Memory B cell (primary cell): ENCODE measurements around the gene COQ7.

Experiments used
- ATAC-seq: fragments of 150-1000 bp; cut with Tn5 transposase; 2 replicates; pipeline ENCODE4 v1.10.0; 2021; ENCODE audit warnings: low read depth, mild to moderate bottlenecking, moderate library complexity
- DNase-seq, 2 donors: peaks; one replicate each; pipeline ENCODE4 v3.0.0; 2022; ENCODE audit warnings: low spot score in 2 of 2
- H3K27ac Mint-ChIP-seq: one replicate; pipeline ENCODE4 v1.8.0; 2022; ENCODE audit warnings: mild to moderate bottlenecking, moderate library complexity, mixed read lengths
- H3K27me3 Mint-ChIP-seq: one replicate; pipeline ENCODE4 v1.8.0; 2022; ENCODE audit warnings: mixed read lengths
- H3K36me3 Mint-ChIP-seq: one replicate; pipeline ENCODE4 v1.8.0; 2022; ENCODE audit warnings: mild to moderate bottlenecking, mixed read lengths
- H3K4me1 Mint-ChIP-seq: one replicate; pipeline ENCODE4 v1.8.0; 2022; ENCODE audit warnings: mixed read lengths
- H3K4me3 Mint-ChIP-seq: one replicate; pipeline ENCODE4 v1.8.0; 2022; ENCODE audit warnings: mild to moderate bottlenecking, moderate library complexity, mixed read lengths
- H3K9me3 Mint-ChIP-seq: one replicate; pipeline ENCODE4 v1.8.0; 2022; ENCODE audit warnings: mixed read lengths

COQ7 gene

DNA sequence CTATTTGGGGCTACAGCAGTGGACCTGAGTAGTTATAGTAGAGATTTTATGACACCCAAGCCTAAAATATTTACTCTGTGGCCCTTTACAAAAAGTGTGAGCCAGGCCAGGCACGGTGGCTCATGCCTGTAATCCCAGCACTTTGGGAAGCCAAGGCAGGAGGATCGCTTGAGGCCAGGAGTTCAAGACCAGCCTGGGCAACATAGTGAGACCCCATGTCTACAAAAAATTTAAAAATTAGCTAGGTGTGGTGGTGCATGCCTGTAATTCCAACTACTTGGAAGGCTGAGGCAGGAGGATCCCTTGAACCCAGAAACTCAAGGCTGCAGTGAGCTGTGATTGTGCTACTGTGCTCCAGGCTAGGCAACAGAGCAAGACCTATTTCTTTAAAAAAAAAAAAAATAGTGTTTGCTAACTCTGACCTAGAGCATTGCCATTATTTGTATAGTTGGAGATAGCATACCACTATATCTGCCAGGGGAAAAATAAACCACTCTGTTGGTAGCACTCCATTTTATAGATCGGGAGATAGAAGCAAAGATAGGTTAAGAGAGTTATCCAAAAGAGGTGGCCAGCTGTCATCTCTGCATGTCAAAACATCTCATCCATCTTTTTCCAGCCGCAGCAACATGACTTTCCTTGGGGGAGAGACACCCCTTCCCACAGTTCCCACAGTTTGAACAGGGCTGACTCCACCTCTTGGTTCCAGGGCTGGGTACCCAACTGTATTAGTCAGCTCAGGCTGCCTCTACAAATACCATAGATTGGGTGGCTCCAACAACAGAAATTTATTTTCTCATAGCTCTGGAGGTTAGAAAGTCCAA lies 43.3 kb downstream of the COQ7 start:
- no peak for ATAC-seq
- Mint-ChIP-seq H3K27me3 (peaks cover 2% of the 10 kb centered on the region), H3K4me1 (peaks cover 7% of the 10 kb centered on the region), H3K9me3 (no peaks in the 10 kb centered on the region), H3K36me3 (no peaks in the 10 kb centered on the region), H3K27ac (no peak overlapping the region), H3K4me3 (no peak overlapping the region)
- no peak for DNase-seq

DNA sequence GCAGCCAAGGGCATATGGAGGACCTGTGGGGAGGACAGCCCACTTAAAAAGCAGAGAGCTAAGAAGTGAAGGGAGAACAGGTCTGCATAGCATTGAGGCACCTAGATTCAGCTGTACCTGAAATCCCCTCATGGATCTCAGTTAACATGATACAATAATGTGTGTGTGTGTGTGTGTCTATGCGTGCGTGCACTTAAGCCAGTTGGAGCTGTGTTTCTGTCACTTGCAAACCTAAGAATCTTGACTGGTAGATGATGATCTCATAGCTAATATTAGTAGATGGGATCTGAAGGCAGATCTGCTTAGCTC lies 44.6 kb downstream of the COQ7 start:
- Mint-ChIP-seq H3K4me3 (peak overlapping the region; percentile 14), H3K27ac (no peak overlapping the region), H3K27me3 (peaks cover 2% of the 10 kb centered on the region), H3K4me1 (peaks cover 10% of the 10 kb centered on the region), H3K9me3 (no peaks in the 10 kb centered on the region), H3K36me3 (no peaks in the 10 kb centered on the region)
- ATAC-seq (no peak), DNase-seq (no peak)

DNA sequence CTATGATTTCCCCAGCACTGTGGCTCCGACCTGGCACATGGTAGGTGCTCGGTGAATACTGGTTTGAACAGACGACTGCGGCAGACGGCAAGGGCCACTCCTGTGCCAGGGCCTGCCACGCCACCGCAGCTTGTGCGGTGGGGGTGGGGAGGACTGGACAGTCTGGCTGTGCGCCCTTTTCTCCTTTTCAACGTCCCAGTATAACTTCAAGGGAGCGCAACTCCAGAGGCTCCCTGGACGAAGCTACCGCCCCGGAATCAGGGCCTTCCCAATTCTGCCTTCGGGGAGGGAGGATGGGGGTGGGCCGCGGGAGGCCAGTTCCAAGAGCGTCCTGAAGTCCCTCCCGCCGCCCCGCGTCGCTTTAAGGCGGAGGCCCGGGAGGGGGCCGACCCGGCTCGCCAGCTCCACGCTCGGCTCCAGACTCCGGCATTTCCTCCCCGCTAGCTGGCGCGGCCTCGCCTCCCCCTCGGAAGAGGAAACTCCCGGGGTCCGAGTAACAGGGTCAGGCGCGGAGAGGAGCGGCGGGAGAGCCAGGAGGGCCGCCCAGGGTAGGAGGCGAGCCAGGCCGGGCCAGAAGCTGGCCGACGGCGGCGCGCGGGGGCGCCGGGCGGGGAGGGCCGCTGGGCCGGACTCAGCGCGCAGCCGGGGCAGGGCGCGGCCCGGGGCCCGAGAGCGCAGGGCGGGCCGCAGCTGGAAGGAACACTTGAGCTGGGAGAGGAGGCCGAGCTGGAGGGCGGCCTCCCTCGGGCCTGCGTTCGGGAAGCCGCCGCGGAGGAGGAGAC lies 46.4 kb downstream of the COQ7 start, which contains the start of gene ITPRIPL2:
Gene ITPRIPL2, plus strand, starts transcription at position 388 of the 782 bp plus-strand sequence. CDS start 498 bp downstream, outside the sequence.
- DNase-seq, result peak in 1 of 2 donors; percentile 32
- peaks cover 19% of the 10 kb centered on the region for H3K4me1 Mint-ChIP-seq
- peak; percentile 40 for ATAC-seq
- peak within 1 kb of the TSS; percentile 73 for H3K27ac Mint-ChIP-seq
- no peaks in the 10 kb centered on the region for H3K36me3 Mint-ChIP-seq
- H3K9me3 Mint-ChIP-seq, result no peaks in the 10 kb centered on the region
- peaks cover 2% of the 10 kb centered on the region for H3K27me3 Mint-ChIP-seq
- peak within 1 kb of the TSS; percentile 86 for H3K4me3 Mint-ChIP-seq

DNA sequence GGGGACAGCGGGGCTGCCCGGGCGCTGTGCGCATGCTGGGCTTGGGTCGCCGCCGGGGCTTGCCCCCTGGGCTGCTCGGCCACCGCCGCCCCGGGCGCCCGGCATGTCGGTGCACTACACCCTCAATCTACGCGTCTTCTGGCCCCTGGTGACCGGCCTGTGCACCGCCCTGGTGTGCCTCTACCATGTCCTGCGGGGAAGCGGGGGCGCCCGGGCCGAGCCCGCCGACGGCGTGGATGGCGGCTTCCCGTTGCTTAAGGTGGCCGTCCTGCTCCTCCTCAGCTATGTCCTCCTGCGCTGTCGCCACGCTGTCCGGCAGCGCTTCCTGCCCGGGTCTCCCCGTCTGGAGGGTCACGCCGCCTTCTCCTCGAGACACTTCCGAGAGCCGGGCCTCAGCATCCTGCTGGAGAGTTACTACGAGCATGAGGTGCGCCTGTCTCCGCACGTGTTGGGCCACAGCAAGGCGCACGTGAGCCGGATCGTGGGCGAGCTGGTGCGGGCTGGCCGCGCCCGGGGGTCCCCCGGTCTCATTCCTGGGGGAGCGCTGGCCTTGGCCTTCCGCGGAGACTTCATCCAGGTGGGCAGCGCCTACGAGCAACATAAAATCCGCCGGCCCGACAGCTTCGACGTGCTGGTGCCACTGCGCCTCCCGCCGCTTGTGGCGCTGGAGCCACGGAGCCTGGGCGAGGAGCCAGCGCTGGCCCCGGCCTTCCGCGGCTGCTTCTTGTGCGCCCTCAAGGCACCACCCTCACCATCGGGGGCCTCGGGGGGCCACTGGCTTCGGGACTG lies 47.1 kb downstream of the COQ7 start:
- Mint-ChIP-seq H3K9me3 (no peaks in the 10 kb centered on the region), H3K36me3 (no peaks in the 10 kb centered on the region), H3K4me3 (peak overlapping the region; percentile 79), H3K4me1 (peaks cover 24% of the 10 kb centered on the region), H3K27me3 (peaks cover 2% of the 10 kb centered on the region), H3K27ac (peak overlapping the region; percentile 62)
- peak; percentile 37 for ATAC-seq
- DNase-seq, result peak; percentile 25 to 47

DNA sequence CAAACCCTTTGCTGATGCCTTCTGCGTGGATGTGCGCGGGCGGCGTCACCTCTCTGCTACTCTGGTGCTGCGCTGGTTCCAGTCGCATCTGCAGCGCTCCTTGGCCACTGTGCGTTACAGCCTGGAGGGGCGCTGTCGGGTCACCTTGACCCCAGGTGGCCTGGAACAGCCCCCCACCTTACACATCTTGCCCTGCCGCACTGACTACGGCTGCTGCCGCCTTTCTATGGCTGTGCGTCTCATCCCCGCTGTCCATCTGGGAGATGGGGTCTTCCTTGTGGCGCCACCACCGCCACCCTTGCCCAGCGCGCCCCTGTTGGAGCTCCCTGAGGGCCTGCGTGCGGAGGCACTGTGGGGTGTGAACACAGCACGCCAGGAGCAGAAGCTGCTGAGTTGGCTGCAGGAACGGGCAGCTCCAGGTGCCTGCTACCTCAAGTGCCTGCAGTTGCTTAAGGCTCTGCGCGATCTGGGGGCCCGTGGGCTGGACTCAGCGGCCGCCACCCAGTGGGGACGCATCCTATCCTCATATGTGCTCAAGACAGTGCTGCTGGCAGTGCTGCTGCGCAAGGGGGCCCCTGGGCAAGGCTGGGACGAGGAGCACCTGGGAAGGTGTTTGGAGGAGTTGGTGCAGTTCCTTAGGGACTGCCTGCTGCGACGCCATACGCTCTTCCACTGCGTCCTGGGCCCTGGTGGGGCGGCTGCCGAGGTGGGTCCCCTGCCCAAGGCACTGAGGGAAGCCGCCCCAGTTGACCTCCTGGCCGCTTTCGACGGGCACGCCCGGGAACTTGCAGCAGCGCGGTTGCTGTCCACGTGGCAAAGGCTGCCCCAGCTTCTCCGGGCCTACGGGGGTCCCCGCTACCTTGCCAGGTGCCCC lies 48.0 kb downstream of the COQ7 start:
- Mint-ChIP-seq H3K9me3 (no peaks in the 10 kb centered on the region), H3K4me3 (peak overlapping the region; percentile 71), H3K27ac (peak overlapping the region; percentile 75), H3K4me1 (peaks cover 24% of the 10 kb centered on the region), H3K36me3 (no peaks in the 10 kb centered on the region), H3K27me3 (peaks cover 2% of the 10 kb centered on the region)
- DNase-seq, result no peak
- ATAC-seq, result no peak

DNA sequence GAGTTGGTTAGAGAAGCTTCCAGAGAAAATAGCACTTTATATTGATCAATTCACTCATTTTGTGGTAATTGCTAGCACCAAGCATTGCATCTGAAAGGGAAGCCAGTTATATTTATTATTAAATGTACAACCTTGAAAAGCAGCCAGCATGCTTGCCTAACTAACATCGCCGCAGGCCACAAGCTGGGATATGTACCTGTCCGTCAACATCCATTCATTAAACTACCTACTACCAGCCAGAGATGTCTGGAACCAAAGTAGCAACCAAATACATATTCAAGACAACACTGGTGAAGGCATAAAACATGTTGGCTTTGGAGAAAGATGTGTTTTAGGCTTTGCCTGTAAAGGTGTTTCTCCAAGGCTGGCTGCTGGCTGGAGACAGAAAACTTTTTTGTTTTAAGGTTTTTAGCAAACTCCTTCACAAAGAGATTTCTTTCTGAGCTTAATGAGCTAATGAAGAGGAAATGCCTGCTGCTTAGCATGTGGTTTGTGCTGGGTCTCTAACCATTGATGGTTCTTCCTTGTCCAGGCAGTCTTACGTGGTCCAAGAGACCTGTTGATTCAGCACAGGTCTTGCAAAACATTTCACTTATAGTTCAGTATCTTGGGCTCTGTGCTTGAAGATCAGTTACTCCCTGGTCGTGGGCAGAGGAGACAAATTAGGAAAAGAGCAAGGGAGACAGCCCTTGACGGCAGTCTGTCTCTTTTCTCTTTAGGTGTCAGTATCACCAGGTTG lies 49.5 kb downstream of the COQ7 start:
- no peaks in the 10 kb centered on the region for H3K9me3 Mint-ChIP-seq
- H3K27me3 Mint-ChIP-seq, result peaks cover 2% of the 10 kb centered on the region
- no peaks in the 10 kb centered on the region for H3K36me3 Mint-ChIP-seq
- ATAC-seq (no peak), DNase-seq (no peak)
- peak overlapping the region; percentile 50 for H3K4me3 Mint-ChIP-seq
- peaks cover 24% of the 10 kb centered on the region for H3K4me1 Mint-ChIP-seq
- H3K27ac Mint-ChIP-seq, result peak overlapping the region; percentile 94

DNA sequence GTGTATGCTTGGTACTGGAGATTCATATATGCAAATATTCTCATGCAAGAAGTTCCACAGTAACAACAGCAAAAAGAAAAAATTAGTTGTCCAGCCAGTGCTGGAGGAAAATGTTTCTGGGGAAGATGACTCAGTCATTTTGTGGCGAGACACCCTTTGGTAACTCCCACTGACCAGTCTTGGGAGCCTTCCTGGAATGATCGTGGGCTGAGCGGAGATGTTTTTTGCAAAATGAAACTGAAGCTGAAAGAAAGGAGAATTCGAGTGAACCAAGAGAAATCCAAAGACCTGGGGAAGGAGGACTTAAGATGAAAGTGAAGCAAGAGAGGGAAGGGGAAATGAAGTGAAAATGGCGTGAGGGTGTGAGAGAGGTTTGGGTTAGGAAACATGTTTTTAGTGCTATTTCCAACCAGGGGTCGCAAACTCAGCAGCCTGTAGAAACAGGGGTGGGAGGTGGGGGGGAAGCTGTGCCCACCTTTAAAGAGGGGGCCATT lies 51.6 kb downstream of the COQ7 start:
- no peaks in the 10 kb centered on the region for H3K9me3 Mint-ChIP-seq
- peaks cover 20% of the 10 kb centered on the region for H3K4me1 Mint-ChIP-seq
- H3K36me3 Mint-ChIP-seq, result no peaks in the 10 kb centered on the region
- peak overlapping the region; percentile 88 for H3K4me3 Mint-ChIP-seq
- H3K27ac Mint-ChIP-seq, result peak overlapping the region; percentile 95
- no peaks in the 10 kb centered on the region for H3K27me3 Mint-ChIP-seq
- DNase-seq (no peak), ATAC-seq (peak; percentile 20)

DNA sequence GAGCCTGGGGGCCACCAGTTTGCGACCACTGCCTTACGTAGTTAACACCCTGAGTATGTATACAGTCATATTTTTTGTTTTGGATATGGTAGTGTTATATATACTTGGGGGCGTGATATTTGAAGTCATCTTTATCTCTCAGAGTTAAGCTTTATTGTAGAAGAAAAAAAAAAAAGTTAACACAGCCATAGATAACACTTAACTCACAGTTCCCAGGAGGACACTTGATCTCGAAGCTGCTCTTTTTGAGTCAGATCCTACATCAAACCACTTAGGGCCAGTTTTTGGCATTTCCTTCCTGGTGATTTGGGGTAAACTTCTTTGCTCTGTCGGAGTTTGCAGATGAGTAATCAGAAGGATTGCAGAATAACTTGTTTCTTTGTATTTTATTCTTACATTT lies 52.1 kb downstream of the COQ7 start:
- peaks cover 20% of the 10 kb centered on the region for H3K4me1 Mint-ChIP-seq
- DNase-seq, result no peak
- no peak for ATAC-seq
- no peaks in the 10 kb centered on the region for H3K9me3 Mint-ChIP-seq
- H3K36me3 Mint-ChIP-seq, result no peaks in the 10 kb centered on the region
- no peaks in the 10 kb centered on the region for H3K27me3 Mint-ChIP-seq
- H3K4me3 Mint-ChIP-seq, result no peak overlapping the region
- H3K27ac Mint-ChIP-seq, result peak overlapping the region; percentile 95

DNA sequence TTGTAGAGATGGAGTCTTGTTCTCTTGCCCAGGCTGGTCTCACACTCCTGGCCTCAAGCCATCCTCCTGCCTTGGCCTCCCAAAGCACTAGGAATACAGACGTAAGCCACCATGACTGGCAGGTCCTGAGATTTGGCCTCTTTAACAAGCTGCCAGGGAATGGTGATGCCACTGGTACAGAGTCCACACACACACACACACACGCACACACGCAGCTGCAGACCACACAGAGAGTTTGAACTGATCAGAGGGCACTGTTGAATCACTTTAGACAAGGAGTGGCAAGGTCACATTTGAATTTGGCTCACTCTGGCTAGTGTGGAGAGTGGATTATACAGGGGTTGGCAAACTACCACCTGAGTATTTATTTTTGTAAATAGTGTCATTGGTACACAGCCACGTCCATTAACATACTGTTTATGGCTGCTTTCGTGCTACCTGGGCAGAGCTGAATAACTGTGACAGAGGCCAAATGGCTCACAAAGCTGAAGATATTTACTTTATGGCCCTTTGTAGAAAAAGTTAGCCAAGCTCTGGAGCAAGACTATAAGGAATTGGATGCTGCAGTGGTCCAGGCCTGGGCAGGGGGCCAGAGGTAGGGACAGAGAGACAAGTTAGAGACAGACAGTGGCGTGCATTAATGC lies 56.2 kb downstream of the COQ7 start:
- peaks cover 9% of the 10 kb centered on the region for H3K4me1 Mint-ChIP-seq
- H3K4me3 Mint-ChIP-seq, result no peak overlapping the region
- no peaks in the 10 kb centered on the region for H3K27me3 Mint-ChIP-seq
- H3K36me3 Mint-ChIP-seq, result peaks cover 2% of the 10 kb centered on the region
- H3K27ac Mint-ChIP-seq, result peak overlapping the region; percentile 46
- DNase-seq (no peak), ATAC-seq (no peak)
- H3K9me3 Mint-ChIP-seq, result peaks cover 2% of the 10 kb centered on the region

DNA sequence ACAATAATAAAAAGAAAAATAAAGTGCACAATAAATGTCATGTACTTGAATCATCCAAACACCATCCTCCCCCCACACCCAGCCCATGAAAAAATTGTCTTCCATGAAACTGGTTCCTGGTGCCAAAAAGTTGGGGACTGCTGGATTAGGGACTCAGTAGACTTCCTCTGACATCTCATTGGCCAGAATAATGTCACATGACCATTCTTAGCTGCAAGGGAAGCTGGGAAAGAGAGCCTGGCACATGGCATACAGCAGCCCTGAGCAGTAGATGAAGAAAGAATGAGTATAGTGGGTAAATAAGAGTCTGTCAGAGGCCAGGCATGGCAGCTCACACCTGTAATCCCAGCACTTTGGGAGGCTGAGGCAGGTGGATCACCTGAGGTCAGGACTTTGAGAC lies 58.9 kb downstream of the COQ7 start:
- Mint-ChIP-seq H3K27ac (no peak overlapping the region), H3K36me3 (peaks cover 2% of the 10 kb centered on the region), H3K9me3 (peaks cover 2% of the 10 kb centered on the region), H3K27me3 (no peaks in the 10 kb centered on the region), H3K4me3 (no peak overlapping the region), H3K4me1 (peaks cover 18% of the 10 kb centered on the region)
- no peak for ATAC-seq
- DNase-seq, result no peak

DNA sequence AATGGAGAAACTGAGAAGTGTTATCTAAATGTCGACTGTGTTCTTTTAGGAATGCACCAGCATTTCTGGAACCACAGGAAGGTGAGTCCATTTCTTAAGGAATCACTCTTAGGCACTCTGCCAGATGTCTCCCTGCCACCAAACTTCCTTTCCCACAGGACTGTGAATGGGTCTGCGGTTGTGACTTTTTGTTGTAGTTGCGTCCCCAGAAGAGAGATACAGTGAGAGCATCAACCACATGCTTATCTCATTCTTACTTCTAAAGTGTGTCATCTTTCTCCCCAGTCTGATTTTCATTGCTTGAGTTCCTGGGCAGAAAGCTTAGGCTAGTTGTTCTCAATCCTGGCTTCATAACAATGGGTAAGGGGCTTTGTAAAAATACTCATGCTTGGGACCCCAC lies 59.8 kb downstream of the COQ7 start:
- Mint-ChIP-seq H3K27me3 (no peaks in the 10 kb centered on the region), H3K9me3 (peaks cover 2% of the 10 kb centered on the region), H3K4me3 (no peak overlapping the region), H3K36me3 (peaks cover 2% of the 10 kb centered on the region), H3K27ac (no peak overlapping the region), H3K4me1 (peaks cover 19% of the 10 kb centered on the region)
- ATAC-seq, result no peak
- no peak for DNase-seq

DNA sequence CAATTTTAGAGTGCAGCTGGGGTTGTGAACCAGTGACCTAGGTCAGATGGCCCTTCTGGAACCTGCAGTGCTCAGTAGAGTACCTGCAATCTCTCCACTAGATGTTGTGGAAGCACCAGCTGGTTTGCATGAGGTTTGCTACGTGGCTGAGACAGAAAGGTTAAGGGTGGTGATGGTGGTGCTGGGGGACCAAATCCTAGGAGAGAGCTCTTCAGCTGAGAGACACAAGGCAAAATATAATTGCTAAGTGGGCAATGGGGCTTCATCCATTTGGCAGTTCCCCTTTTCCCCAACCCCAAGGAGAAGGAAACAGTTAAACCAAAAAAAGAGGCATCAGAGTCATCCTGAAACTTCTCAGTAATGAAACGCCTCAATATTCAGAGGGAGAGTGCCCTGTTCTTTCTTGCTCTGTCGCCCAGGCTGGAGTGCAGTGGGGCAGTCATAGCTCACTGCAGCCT lies 60.3 kb downstream of the COQ7 start:
- peaks cover 2% of the 10 kb centered on the region for H3K36me3 Mint-ChIP-seq
- peaks cover 21% of the 10 kb centered on the region for H3K4me1 Mint-ChIP-seq
- H3K4me3 Mint-ChIP-seq, result no peak overlapping the region
- no peak for ATAC-seq
- no peak for DNase-seq
- no peak overlapping the region for H3K27ac Mint-ChIP-seq
- peaks cover 2% of the 10 kb centered on the region for H3K9me3 Mint-ChIP-seq
- H3K27me3 Mint-ChIP-seq, result no peaks in the 10 kb centered on the region
